Activated CD8-positive, alpha-beta memory T cell treated with anti-CD3 and anti-CD28 coated beads, Interleukin-2, amount 50 U/mL, for 1 hour (primary cell): ENCODE data around the gene ZNF785.
A peak's percentile ranks its signal among the peaks of the same experiment; 100 is the strongest.
"Not testable (repeated sequence)": the region's sequence is repeated elsewhere in the genome, so short reads cannot be mapped to it uniquely, and the experiment has no call there.

Source experiments
- DNase-seq: peaks from one replicate; pipeline ENCODE4 v3.0.0-alpha.2; 2020; ENCODE audit errors: extremely low read depth

The ZNF785 gene

DNA sequence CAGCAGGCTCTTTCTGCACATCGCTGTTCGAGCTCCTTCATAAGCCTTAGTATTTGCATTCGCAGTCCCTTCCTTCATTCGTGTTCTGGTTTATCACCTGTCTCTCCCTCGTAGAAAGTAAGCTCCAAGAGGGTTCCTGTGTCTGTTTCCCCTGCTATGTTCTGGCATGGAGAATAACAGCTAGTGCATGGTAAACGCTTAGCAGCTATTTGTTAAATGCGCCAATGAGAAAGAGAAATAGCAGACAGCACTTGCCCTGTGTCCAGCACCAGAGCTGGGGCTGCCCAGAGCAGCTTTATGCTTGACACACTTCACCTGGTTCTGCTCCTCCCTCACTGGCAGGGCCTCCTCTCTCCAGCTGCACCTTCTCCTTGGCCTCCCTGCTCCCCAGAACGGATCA lies 19.5 kb downstream of the ZNF785 start:
- no peak for DNase-seq

DNA sequence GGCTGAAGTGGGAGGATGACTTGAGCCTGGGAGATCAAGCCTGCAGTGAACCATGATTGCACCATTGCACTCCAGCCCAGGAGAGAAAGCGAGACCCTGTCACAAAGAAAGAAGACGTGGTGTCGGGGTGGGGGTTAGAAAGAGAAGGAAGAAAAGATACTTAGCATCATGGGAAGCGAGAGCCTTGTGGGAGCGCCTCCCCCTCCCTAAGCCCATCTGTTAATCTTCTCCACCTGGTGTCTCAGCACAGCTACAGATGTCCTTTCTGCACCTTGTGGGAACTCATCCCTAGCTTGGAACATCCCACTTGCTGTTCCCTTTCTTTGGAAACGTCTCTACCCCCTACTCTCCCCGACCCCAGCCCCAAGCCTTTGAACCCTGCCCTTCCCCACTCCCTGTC lies 20.0 kb downstream of the ZNF785 start:
- no peak for DNase-seq

DNA sequence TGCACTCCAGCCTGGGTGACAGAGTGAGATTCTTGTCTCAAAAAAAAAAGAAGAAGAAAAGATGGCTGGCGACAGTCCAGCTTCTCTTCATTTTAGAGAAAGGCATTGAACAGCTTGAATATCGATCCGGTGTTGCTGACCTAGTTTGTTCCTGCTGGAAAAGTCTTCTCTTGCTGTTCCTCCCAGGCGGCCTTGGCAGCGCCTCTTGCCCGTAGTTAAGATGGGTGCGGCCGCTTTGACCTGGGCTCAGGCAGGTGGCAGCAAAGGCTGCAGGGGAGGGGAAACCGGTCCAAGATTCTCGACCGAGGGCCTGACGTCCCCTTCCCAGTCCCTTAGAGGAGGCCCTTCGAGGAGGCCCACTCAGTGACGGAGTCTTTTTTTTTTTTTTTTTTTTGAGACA lies 23.5 kb downstream of the ZNF785 start:
- no peak for DNase-seq

DNA sequence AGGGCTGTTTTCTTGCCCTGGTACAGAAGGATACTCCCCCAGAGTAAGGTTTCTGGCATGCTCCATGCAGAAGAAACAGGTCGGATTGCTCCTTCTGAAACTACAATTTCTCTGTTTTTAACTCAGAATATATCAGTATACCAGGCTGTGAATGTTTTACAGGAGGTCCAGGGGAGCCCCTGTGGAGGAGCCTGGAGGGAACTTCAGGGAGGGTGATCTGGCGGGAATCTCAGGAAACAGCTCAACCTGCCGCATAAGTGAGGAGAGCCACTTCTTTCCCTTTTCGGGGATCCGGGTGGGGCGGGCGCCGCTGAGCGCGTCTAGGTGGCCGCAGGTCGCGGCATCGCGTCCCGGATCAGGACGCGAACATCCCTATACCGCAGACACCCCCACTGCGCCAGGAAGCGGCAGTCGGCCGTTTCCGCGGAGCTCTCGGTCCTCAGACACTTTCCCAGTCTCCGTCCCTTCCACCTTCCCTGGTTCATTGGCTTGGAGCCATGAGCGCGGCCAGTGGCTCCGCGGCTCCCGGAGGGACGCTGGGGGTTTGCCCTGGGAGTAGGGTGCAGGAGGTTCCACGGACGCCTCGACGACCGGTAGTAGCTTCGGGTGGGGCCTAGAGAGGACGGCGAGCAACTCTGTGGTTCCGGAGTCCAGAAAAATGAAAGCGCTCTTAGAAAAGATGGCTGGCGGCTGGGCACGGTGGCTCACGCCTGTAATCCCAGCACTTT lies 24.2 kb downstream of the ZNF785 start:
- no peak for DNase-seq

DNA sequence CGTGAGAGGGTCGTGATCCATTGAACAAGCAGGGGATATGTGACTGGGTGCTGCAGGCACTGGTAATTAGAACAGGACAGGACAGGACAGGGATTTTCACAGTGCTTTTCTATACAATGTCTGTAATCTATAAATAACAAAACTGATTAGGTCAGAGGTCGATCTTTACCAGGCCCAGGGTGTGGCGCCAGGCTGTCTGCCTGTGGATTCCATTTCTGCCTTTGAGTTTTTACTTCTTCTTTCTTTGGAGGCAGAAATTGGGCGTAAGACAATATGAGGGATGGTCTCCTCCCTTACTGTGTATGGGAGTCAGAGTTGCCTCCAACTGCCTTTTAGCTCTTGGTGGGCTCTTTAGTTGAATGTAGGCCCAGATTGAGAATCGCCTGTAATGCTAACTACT lies 25.8 kb downstream of the ZNF785 start:
- no peak for DNase-seq

DNA sequence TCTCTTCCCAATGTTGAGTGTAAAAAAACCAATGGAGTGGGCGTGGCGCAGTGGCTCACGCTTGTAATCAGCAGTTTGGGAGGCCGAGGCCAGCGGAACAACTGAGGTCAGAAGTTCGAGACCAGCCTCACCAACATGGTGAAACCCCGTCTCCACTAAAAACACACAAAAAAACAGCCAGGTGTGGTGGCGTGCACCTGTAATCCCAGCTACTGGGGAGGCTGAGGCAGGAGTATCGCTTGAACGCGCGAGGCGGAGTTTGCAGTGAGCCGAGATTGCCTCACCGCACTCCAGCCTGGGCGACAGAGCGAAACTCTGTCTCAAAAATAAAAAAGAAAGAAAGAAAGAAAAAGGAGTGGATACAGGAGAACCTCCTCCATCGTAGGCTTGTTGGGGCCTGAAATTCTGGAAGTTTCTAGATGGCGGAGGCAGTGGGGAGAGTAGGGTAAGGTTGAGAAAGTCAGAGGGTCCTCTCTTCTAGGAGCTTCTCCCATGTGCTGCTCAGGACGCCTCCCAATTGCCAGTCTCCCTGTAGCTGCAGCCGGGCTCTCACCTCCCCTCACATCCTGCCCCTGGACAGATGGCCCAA lies 26.6 kb downstream of the ZNF785 start:
- no peak for DNase-seq

DNA sequence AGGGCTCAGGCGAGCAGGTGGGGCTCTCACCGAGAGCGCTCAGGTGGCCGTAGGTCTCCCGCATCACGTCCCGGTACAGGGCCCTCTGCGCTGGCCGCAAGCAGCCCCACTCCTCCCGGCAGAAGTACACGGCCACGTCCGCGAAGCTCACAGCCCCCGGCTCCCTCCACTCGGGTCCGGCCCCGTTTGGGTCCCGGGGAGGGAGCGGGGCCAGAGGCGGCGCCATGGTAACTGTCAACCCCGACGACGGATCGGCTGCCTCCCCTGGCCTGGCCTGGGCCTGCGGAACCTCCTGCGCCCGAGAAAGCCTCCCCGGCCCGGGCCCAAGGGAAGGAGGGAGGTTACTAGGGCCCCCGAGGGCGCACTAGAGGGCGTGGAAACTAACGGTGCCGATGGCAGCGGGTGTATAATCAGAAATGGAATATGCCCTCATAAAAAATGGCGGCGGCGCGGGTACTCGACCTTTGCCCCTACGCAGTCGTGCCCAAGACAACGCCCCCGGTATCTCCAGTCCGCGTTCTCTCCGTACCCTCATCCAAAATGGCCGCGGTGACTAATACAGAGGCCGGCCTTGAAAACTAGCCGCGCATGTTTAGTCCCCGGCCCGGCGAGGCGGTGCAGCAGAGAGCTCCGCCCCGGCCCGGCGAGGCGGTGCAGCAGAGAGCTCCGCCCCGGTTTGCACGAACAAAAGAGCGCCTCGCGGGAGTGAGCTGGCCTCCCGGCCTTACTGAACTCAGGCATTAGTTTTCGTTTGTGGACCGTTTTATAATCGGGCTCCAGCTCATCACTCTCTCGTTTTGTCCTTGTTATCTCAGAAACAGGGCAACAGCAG lies 27.3 kb downstream of the ZNF785 start, which contains the start of gene ZNF764:
Gene ZNF764 (minus strand): TSS at position 418 of the 832 bp plus-strand sequence. CDS start 192 bp downstream, at position 226.
- peak; percentile 96 for DNase-seq

DNA sequence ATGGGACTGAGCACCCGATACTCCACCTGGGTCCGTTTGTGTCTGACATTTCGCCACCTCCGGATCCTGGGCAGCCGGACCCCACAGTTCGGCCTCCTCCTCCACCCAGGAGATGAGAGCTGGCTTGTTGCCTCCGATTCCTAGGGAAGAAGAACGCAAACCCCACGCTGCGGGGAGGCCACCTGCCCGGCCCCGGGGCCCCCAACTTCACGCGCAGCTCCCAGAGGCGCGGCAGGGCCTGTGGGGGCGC lies 27.9 kb downstream of the ZNF785 start:
- no peak for DNase-seq

DNA sequence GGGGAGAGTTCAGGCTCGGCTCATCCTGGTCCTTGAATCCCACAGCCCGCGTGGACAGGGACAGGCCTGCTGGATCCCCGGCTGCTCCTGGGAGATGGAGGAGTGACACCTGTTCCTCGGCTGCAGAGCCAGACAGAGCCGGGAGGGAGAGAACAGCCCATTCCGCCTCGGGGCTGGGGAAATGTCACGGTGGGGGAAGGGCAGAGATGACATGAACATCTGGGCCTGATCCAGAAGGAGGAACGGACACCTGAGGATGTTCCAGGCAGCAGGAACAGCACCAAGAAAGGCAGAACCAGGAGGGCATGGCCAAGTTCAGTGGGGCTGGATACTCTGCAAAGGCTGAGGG lies 29.4 kb downstream of the ZNF785 start:
- DNase-seq = no peak

DNA sequence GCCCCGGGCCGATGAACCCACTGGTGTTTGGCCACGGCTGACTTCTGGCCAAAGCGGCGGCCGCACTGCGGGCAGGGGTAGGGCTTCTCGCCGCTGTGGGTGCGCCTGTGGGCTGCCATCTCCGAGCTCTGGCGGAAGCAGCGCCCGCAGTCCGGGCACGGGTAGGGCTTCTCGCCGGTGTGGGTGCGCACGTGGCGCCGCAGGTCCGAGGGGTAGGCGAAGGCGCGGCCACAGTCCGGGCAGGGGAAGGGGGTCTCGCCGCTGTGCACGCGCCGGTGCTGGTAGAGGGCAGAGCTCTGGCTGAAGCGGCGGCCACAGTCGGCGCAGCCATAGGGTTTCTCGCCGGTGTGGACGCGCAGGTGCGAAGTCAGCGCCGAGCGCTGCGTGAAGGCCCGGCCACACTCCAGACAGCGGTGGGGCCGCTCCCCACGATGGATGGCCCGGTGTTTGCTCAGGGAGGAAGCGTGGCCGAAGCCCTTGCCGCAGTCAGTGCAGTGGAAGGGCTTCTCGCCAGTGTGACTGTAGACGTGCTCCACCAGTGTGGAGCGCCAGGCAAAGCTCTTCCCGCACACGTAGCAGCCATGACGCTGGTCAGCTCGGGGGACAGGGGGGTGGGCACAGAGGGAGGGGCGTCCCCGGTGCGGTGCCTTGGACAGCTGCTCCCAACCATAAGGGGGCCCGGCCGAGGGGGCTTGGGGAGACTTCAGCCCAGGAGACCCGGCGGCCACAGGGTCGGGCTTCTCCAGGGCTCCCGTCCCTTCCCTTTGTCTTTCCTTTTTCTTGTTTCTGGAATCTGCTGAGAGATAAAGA lies 30.0 kb downstream of the ZNF785 start:
- no peak for DNase-seq

DNA sequence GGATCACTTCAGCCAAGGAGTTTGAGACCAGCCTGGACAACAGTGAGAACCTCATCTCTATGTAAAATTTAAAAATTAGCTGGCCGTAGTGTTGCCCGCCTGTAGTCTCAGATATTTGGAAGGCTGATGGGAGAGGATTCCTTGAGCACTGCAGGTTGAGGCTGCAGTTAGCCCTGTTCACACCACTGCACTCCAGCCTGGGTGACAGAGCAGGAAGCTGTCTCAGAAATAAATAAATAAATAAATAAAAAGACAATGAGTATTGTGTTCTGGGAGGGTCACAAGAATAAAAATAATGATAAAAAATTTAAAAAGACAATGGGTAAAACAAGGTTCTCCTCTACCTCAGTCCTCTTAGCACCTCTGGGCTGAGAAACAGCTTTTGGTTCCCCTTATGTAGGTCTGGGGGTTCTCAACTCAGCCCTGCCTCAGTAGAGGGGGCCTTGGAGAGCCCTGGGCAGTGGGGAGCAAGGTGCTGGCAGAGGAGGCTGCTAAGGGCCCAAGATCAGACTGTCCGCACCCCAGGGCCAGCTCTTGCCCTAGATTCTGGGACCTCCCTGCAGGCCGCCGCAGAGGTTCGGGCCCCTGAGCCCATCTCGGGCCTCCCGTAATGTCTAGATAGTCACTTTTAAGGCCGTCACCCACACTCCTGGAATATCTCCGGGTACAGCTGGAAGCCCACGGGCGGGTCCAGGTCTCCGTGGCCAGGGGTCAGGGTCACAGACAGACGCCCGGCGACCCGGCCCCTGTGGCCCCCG lies 30.8 kb downstream of the ZNF785 start:
- DNase-seq = no peak

DNA sequence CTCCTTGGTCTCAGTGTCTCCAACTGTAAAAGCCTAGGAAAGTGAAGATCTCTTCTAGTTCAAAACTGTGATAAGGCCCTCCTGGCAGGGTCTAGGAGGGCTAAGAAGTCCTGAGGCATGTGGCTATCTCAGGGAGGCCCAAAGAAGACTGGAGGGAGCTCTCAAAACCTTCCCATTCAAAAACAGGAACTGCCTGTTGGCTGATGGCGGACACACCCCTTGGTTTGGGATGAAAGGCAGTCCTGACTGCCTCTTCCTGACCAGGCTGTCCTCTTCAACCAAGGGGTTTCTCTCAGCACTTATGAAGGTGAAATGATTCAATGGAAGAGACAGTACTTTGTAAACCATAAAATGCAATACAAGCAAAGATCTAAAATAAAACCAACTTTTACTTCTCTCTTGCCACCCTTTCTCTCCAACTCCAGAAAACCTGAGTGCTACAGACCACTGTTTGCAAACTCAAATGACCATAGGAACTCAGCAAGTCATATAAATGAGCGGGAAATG lies 32.1 kb downstream of the ZNF785 start:
- DNase-seq = no peak

DNA sequence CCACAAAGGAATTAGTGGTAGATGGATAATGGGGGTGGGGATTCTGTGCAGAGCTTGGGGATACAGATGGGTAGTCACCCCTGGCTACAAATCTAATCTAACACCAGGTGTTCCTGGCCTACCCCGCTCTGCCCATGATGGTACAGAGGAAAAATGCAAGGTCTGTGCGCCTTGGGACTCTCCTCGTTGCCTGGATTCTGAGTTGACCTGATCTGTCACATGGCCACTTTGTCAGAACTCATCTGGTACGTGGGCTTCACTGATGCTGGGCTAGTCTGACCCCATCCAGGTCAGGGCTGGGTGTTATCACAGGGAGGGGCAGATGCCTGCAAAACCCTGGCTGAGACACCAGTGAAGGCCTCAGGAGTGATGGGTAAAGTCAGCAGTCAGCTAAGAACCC lies 32.5 kb downstream of the ZNF785 start:
- no peak for DNase-seq

DNA sequence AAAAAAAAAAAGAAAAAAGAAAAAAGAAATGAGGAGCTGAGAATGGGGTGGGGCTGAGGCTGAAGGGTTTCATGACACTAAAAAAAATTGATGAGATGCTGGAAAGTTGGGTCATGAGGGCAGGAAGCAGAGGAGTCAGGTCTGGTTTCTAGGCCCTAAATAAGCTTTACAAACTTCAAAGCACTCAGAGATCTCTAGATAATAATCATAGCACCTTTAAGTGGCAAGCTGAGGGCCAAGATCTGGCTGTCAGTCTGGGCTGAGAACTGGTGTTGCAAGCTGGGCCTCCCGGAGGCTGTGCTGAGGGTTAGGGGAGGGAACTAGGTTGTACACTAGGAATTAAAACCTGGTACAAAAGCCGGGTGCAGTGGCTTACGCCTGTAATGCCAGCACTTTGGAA lies 33.7 kb downstream of the ZNF785 start:
- peak; percentile 53 for DNase-seq

DNA sequence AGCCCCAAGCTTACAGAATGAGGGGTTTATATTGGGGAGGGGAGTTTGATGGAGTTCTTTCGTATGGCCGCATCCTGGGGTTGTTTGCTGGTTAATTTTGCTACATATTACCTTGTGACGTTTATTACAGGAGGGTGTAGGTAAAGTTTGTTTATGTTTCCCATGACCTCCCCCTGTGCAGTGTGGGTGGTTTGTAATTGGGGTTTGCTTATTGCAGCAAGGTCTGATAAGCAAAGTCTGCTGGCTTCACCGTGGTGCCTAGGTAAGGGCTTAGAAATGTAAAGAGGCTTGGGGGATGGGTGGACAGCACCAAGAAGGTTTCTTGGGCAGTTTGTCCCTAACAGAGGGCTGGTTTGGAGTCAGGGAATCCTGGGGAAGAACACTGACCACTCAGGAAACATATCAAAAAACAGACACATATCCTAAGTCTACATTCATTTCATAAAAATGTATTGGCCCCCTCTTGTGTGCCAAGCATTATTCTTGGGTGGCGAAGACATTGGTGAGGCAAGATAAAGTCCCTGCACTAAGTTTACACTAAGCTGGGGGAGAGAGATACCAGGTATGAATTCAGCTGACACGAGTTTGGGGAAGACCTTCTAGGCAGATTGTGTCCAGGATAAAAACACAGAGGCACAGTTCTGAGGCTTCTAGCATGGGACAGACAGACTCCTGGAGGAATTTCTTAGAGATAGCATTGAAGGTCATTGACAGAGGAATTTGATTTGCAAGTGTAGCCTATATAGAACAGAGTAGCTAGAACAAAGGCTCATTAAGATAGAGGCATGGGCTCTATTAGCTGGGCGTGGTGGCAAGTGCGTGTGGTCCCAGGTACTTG lies 36.9 kb downstream of the ZNF785 start:
- no peak for DNase-seq

DNA sequence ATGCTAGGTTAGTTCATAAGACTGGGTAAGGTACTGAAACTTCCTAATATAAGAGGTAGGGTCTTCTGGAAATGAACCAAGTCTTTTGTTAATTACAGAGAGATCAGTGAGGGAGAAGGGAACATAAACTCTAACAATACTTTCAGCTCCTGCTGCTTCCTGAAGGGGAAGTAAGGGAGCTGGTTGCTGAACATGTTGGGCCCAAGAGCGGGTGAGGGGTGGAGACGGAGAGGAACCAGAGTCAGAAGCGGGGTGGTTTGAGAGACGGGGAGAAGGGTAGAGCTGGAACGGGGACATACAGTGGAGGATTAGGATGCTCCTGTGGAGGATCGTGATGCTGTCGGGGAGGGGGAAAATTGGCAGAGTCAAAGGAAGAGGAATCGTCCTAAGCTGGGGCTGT lies 39.4 kb downstream of the ZNF785 start:
- no peak for DNase-seq

DNA sequence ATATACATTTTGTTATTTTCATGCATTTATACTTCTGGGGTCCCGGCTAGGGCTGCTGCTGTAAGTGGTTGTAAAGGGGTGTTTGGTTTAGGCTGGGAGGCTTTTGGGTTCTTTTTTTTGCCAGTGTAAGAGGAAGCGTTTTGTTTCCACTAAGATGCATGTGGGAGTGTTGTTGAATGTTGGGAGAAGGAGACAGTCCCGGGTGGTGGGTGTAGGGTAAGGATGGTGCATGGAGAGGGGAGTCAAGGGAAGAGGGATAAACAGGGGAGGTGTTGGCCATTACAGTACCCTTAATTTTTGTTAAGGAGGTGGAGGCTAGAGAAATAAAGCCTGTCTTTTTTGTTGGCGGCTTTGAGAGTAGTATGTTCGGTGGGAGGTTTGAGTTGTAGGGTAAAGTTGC lies 42.4 kb downstream of the ZNF785 start:
- DNase-seq = no peak

DNA sequence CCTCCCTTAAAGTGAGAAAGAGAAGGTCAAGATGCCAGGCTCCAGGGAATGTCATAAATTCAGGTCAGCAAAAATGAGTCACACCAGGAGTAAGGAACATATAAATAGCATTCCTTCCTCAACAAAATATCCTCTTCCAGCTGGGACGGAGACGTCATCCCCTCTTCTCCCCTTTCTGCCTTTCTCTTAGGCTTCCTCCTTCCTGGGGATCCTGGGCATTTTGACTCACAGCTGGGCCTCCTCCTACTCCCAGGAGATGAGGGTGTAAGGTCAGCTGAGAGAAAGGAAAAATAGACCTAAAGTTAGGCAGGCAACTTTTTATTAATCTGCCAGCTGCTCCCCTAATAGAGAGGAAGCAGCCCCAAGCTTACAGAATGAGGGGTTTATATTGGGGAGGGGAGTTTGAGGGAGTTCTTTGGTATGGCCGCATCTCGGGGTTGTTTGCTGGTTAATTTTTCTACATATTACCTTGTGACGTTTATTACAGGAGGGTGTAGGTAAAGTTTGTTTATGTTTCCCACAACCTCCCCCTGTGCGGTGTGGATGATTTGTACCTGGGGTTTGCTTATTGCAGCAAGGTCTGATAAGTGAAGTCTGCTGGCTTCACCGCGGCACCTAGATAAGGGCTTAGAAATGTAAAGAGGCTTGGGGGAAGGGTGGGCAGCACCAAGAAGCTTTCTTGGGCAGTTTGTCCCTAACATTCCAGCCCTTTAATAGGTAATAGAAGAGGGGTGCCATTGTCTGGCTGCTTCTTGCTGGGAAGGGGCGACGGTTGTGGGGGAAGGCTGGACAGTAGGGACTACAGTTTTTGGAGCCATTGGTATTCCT lies 43.8 kb downstream of the ZNF785 start:
- no peak for DNase-seq

DNA sequence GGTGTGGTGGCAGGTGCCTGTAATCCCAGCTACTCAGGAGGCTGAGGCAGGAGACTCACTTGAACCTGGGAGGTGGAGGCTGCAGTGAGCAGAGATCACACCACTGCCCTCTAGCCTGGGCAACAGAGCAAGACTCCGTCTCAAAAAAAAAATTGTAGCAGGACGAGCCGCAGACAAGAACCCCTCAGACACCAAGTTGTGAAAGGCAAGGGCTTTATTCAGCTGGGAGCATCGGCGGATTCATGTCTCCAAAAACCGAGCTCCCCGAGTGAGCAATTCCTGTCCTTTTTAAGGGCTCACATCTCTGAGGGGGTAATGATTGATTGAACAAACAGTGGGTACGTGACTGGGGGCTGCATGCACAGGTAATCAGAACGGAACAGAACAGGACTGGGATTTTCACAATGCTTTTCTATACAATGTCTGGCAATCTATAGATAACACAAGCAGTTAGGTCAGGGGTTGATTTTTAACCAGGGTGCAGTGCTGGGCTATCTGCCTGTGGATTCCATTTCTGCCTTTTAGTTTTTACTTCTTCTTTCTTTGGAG lies 44.5 kb downstream of the ZNF785 start:
- DNase-seq = not testable (repeated sequence)
